ENCODE data around the gene GNG13. TPM values are rescaled to one million over a fixed set of nuclear protein-coding genes. Genes with fewer than 3 reads are reported as not detected.

GNG13 gene
- total and polyA plus RNA-seq, 2 donors (not counting 3 experiments of a cell fraction or from before 2014, with no cell fraction given): not detected

DNA sequence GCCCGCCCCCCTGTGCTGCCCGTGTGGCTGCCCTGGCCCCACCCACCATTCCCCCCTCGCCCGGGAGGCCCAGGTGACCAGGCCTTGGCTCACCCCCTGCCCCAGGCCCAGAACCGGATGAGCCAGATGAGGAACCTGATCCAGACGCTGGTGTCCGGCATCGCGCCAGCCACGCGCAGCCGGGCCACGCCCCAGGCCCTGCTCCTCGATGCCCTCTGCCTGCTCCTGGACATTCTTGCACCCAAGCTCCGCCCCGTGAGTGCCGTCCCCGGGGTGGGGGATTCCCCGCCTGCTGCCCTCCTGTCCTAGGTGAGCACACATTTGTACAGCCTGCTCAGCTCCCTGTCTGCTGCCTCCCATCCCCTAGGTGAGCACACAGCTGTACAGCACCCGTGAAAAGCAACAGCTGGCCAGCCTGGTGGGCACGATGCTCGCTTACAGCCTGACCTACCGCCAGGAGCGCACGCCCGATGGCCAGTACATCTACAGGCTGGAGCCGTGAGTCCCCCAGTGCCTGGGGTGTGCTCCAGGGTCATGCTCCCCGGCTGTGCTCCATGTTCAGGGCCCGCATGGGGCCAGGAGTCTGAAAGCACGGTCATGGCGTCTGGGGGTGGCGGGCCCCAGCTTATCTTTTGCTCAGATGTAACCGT lies 4.8 kb downstream of the GNG13 start:
- H3K4me3 ChIP-seq (replicated peaks in 1 of 3; ENCODE audit: insufficient read depth in 1 of 3, low read depth in 1 of 3, low read length in 3 of 3): no peak overlapping the region
- H3K9me1 ChIP-seq (replicated peaks; ENCODE audit: control insufficient read depth, extremely low read depth, insufficient read depth, low read length): no peaks in the 10 kb centered on the region
- no peak for TF ChIP-seq JUN (IDR thresholded peaks at IDR 0.05; ENCODE audit: borderline replicate concordance, insufficient read depth, insufficient read length, low read depth)
- no peak for TF ChIP-seq FOS (IDR thresholded peaks at IDR 0.05; ENCODE audit: borderline replicate concordance, insufficient read depth, low read length)
- TF ChIP-seq GATA2 (IDR thresholded peaks at IDR 0.05; ENCODE audit: insufficient read depth, insufficient read length, low read depth, low read length): no peak
- TF ChIP-seq MYC (IDR thresholded peaks at IDR 0.05; ENCODE audit: low read depth, low read length): no peak
- TF ChIP-seq EZH2 (IDR thresholded peaks at IDR 0.05; ENCODE audit: borderline replicate concordance, low read depth, low read length, severe bottlenecking): no peak
- TF ChIP-seq POLR2A (IDR thresholded peaks at IDR 0.05; ENCODE audit: low read depth, low read length): no peak
- TF ChIP-seq, protein P1, sequence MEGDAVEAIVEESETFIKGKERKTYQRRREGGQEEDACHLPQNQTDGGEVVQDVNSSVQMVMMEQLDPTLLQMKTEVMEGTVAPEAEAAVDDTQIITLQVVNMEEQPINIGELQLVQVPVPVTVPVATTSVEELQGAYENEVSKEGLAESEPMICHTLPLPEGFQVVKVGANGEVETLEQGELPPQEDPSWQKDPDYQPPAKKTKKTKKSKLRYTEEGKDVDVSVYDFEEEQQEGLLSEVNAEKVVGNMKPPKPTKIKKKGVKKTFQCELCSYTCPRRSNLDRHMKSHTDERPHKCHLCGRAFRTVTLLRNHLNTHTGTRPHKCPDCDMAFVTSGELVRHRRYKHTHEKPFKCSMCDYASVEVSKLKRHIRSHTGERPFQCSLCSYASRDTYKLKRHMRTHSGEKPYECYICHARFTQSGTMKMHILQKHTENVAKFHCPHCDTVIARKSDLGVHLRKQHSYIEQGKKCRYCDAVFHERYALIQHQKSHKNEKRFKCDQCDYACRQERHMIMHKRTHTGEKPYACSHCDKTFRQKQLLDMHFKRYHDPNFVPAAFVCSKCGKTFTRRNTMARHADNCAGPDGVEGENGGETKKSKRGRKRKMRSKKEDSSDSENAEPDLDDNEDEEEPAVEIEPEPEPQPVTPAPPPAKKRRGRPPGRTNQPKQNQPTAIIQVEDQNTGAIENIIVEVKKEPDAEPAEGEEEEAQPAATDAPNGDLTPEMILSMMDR (IDR thresholded peaks at IDR 0.05; ENCODE audit: extremely low read depth in 1 of 2, insufficient read depth in 1 of 2, low read depth in 1 of 2, low read length in 2 of 2): no peak
- TF ChIP-seq POLR2AphosphoS5 (IDR thresholded peaks at IDR 0.05; ENCODE audit: insufficient read depth, low read depth, low read length): no peak
- no peak for TF ChIP-seq MAX (IDR thresholded peaks at IDR 0.05; ENCODE audit: insufficient read depth, insufficient read length)
- DNase-seq (ENCODE audit: low read depth, low spot score) (no peak), FAIRE-seq (no peak)
- no peaks in the 10 kb centered on the region for H4K20me1 ChIP-seq (replicated peaks; ENCODE audit: control insufficient read depth, extremely low read depth, insufficient read depth, low read length)
- H3K4me2 ChIP-seq (ENCODE audit: insufficient read depth, low read length): no peak overlapping the region
- ChIA-PET CTCF (no interaction called here), POLR2A (no interaction called here)
- H3K4me1 ChIP-seq (ENCODE audit: control insufficient read depth, extremely low read depth, insufficient read depth, low read length): no peaks in the 10 kb centered on the region
- BruUV-seq (replicated peaks): no TSS peak
- intact Hi-C loops (cut with micrococcal nuclease) (no loop called here), dilution Hi-C loops (cut with MboI; ENCODE audit: extremely low pct_ligation_motif_present, low sequenced_read_pairs) (no loop called here)
- H3K27me3 ChIP-seq (ENCODE audit: control insufficient read depth in 2 of 2, insufficient read depth in 2 of 2, low read length in 2 of 2): peaks cover 6 to 7% of the 10 kb centered on the region in 2 experiments
- H3K36me3 ChIP-seq (ENCODE audit: control insufficient read depth in 2 of 2, extremely low read depth in 1 of 2, insufficient read depth in 2 of 2, low read length in 2 of 2): no peaks in the 10 kb centered on the region
- H3K9ac ChIP-seq (replicated peaks; ENCODE audit: extremely low read depth, insufficient read depth, low read length): no peak overlapping the region
- H3K27ac ChIP-seq (ENCODE audit: insufficient read depth, low read depth, low read length): no peak overlapping the region
- H3K79me2 ChIP-seq (ENCODE audit: control insufficient read depth, insufficient read depth, low read length): no peaks in the 10 kb centered on the region
- H3K9me3 ChIP-seq (replicated peaks; ENCODE audit: control insufficient read depth, insufficient read depth, low read length): no peaks in the 10 kb centered on the region
- no peak overlapping the region for H2AFZ ChIP-seq (ENCODE audit: low read depth, low read length)
